ENCODE measurements around the gene GAB1. TPM values are rescaled to one million over a fixed set of nuclear protein-coding genes. Genes with fewer than 3 reads are reported as not detected.
A peak's percentile ranks its signal among the peaks of the same experiment; 100 is the strongest.

The GAB1 gene
- total and polyA plus RNA-seq, 2 of the 8 experiments (the other 6 are each of a cell fraction or from before 2014, with no cell fraction given): 6.8 to 21.3 TPM

DNA sequence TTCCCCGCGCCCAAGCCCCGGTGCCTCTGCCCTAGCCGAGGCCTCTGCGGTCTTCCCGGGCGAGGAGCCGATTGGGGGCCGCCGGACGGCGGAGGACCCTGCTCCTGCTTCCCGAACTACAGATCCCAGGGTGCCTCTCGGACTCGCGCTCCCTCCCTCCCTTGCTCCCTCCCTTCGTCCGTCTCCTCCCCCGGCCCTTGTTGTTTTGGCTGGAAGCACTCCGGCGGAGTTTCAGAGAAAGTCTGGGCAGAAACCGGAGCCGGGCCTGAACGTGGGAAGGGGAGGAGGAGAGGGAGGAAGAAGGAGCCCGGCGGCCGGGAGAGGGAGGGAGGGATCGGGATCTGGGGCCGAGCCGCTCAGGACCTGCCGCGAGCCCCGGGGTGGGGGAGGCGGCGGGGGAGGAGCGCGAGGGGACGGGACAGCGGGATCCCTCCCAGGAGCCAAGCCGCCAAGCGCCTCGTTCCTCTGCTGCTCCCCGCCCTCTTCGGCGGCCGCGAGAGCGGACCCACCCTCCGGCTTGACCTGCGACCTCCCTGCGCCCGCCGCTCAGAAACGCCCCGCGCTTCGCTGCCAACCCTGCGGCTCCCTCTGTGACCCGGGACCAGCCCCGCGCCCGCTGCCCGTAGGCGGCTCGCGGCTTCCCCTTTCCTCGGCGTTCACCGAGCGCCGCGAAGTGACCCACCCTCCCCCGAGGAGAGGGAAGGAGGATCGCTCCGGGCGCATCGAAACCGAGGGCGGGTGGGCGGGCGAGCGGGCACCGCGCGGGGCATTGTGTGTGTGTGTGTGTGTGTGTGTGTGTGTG is 496 bp upstream of the GAB1 start:
- no peaks in the 10 kb centered on the region for H3K79me1 ChIP-seq (ENCODE audit: low read depth, low read length)
- H3K27ac ChIP-seq (ENCODE audit: low read depth, low read length): peak overlapping the region; percentile 78
- peak overlapping the region; percentile 0 for H4K91ac ChIP-seq (replicated peaks; ENCODE audit: insufficient read length, low read length)
- H2AFZ ChIP-seq (ENCODE audit: low read length): peak overlapping the region; percentile 54; the same call in 1 of the 2 replicates
- no peaks in the 10 kb centered on the region for H3K9me3 ChIP-seq (ENCODE audit: insufficient read depth in 2 of 2, low read depth in 1 of 2, low read length in 1 of 2)
- H2BK15ac ChIP-seq (ENCODE audit: low read length): no peak overlapping the region
- CTCF ChIA-PET (ENCODE audit: partially characterized antibody): interaction anchor here (0.6 to 1.9 kb wide), 6 partner anchors 9 to 129 kb away, joined by 3 to 6 read pairs (median 4); no protein-coding TSS in a partner anchor
- peak overlapping the region; percentile 69 to 98 for H3K4me2 ChIP-seq (ENCODE audit: insufficient read depth in 1 of 2, low read depth in 2 of 2, low read length in 2 of 2)
- FAIRE-seq (no peak), DNase-seq (ENCODE audit: low read depth in 1 of 2, low spot score in 2 of 2) (peak; percentile 88 to 90)
- no peak overlapping the region for H3K23ac ChIP-seq (ENCODE audit: insufficient read length)
- no peak overlapping the region for H2AK5ac ChIP-seq (ENCODE audit: low read depth, low read length)
- no peak overlapping the region for H3K14ac ChIP-seq (ENCODE audit: insufficient read length)
- H3K4ac ChIP-seq (replicated peaks; ENCODE audit: insufficient read length, low read depth, low read length): no peak overlapping the region
- H3K9ac ChIP-seq (replicated peaks in 1 of 4; ENCODE audit: extremely low read depth in 1 of 4, low read depth in 3 of 4, low read length in 3 of 4): peak overlapping the region; percentile 66 to 86 (median 72)
- peak overlapping the region; percentile 84 for H2BK5ac ChIP-seq (ENCODE audit: low read depth, low read length)
- no peaks in the 10 kb centered on the region for H3K36me3 ChIP-seq (ENCODE audit: control insufficient read depth in 2 of 4, insufficient read depth in 4 of 4, low read length in 3 of 4)
- peak overlapping the region; percentile 86 for H3K56ac ChIP-seq (replicated peaks; ENCODE audit: insufficient read length, low read depth, low read length)
- H2BK20ac ChIP-seq (ENCODE audit: low read length): no peak overlapping the region
- H3K4me3 ChIP-seq (ENCODE audit: extremely low read depth in 1 of 4, insufficient read depth in 2 of 4, low read depth in 3 of 4, low read length in 4 of 4): peak overlapping the region; percentile 77 to 92 (median 86)
- no peaks in the 10 kb centered on the region for H3K27me3 ChIP-seq (replicated peaks in 1 of 4; ENCODE audit: control insufficient read depth in 3 of 4, extremely low read depth in 1 of 4, insufficient read depth in 3 of 4, low read length in 3 of 4)
- peaks cover 10% of the 10 kb centered on the region; the same call in 1 of the 2 replicates for H3K23me2 ChIP-seq (ENCODE audit: low read depth, low read length)
- peaks cover 0 to 4% (median 2%) of the 10 kb centered on the region in 4 experiments; a peak in 3 of 7 replicates for H3K4me1 ChIP-seq (replicated peaks in 1 of 4; ENCODE audit: control insufficient read depth in 3 of 4, insufficient read depth in 4 of 4, low read length in 3 of 4)
- H2BK120ac ChIP-seq (replicated peaks; ENCODE audit: low read depth, low read length): no peak overlapping the region
- H4K5ac ChIP-seq (ENCODE audit: insufficient read length, low read depth, low read length): peak overlapping the region; percentile 91
- H2BK12ac ChIP-seq (ENCODE audit: low read depth, low read length): peak overlapping the region; percentile 71; the same call in 1 of the 2 replicates
- H3K18ac ChIP-seq (ENCODE audit: extremely low read depth, low read length): peak overlapping the region; percentile 83
- H4K8ac ChIP-seq (ENCODE audit: extremely low read depth, insufficient read depth, low read length): peak overlapping the region; percentile 98
- peaks cover 1 to 4% of the 10 kb centered on the region in 2 experiments for H4K20me1 ChIP-seq (replicated peaks in 1 of 2; ENCODE audit: control insufficient read depth in 1 of 2, insufficient read depth in 2 of 2, low read length in 2 of 2)
- peaks cover 0 to 19% of the 10 kb centered on the region in 2 experiments; a peak in 3 of 4 replicates for H3K79me2 ChIP-seq (ENCODE audit: control insufficient read depth in 1 of 2, insufficient read depth in 2 of 2, low read length in 2 of 2)
- WGBS, 2 experiments (ENCODE audit: extremely low coverage in 1 of 2, insufficient coverage in 1 of 2, insufficient read length in 1 of 2, insufficient replicate concordance in 2 of 2, low coverage in 1 of 2, low lambda C conversion rate in 2 of 2, missing lambda C conversion rate in 1 of 2): 0% methylated on average over 26 of the region's 85 CpGs; no CpG with 5 or more reads in 1 of the 2 experiments
- POLR2A ChIA-PET (ENCODE audit: partially characterized antibody): interaction anchor here (0.9 to 2.2 kb wide), 12 partner anchors 10 to 178 kb away, joined by 3 to 10 read pairs (median 4); partner anchors contain the start of gene SMARCA5
- TF ChIP-seq JUND (IDR thresholded peaks at IDR 0.05; ENCODE audit: low read length): no peak
- 0 out of 2 replicates have a peak, but pooled peaks have one; percentile 4 for TF ChIP-seq TCF12 (IDR thresholded peaks at IDR 0.05; ENCODE audit: low read depth, low read length)
- TF ChIP-seq PHF8 (conservative IDR thresholded peaks at IDR 0.05; ENCODE audit: low read depth, low read length): peak; percentile 64
- TF ChIP-seq CHD1 (IDR thresholded peaks at IDR 0.05; ENCODE audit: low read depth, low read length): no peak
- TF ChIP-seq TAF1 (IDR thresholded peaks at IDR 0.05; ENCODE audit: low read depth, low read length): peak; percentile 85
- TF ChIP-seq KDM5A (IDR thresholded peaks at IDR 0.05; ENCODE audit: low read length): no peak
- TF ChIP-seq SIX5 (IDR thresholded peaks at IDR 0.05; ENCODE audit: low read depth, low read length): peak; percentile 67
- TF ChIP-seq TBP (IDR thresholded peaks at IDR 0.05; ENCODE audit: low read depth, low read length): peak; percentile 81
- no peak for TF ChIP-seq BRCA1 (IDR thresholded peaks at IDR 0.05; ENCODE audit: low read depth, low read length)
- TF ChIP-seq EGR1 (IDR thresholded peaks at IDR 0.05; ENCODE audit: borderline replicate concordance, low read depth, low read length): no peak
- no peak for TF ChIP-seq CBX5 (IDR thresholded peaks at IDR 0.05; ENCODE audit: low read depth, low read length)
- TF ChIP-seq RBBP5 (IDR thresholded peaks at IDR 0.05; ENCODE audit: borderline replicate concordance, low read depth, low read length): peak; percentile 66; the same call in 1 of the 2 replicates
- no peak for TF ChIP-seq RFX5 (IDR thresholded peaks at IDR 0.05; ENCODE audit: borderline replicate concordance, low read depth, low read length)
